Hepatocyte (in vitro differentiated cells): ENCODE measurements around the gene MFF. TPM values are rescaled to one million over a fixed set of nuclear protein-coding genes. Genes with fewer than 3 reads are reported as not detected.
A peak's percentile ranks its signal among the peaks of the same experiment; 100 is the strongest.

Experiments
- DNase-seq: peaks from one replicate; pipeline ENCODE4 v3.0.0-alpha.2; 2016; ENCODE audit warnings: low spot score
- H2AFZ ChIP-seq: fragments of 200-600 bp; sonication (generic); 2 replicates; pipeline ENCODE4 v1.6.0; 2016; ENCODE audit warnings: antibody characterized with exemption, mild to moderate bottlenecking
- H3K27ac ChIP-seq: fragments of 200-600 bp; sonication (generic); 2 replicates; pipeline ENCODE4 v1.5.1; 2016; ENCODE audit warnings: mild to moderate bottlenecking
- H3K27me3 ChIP-seq: fragments of 200-600 bp; sonication (generic); 2 replicates; pipeline ENCODE4 v1.6.1; 2016
- H3K36me3 ChIP-seq: fragments of 200-600 bp; sonication (generic); replicated peaks from 2 replicates; pipeline ENCODE4 v1.5.1; 2016; ENCODE audit warnings: low read depth; ENCODE audit not compliant: insufficient read depth
- H3K4me1 ChIP-seq: fragments of 200-600 bp; sonication (generic); 2 replicates; pipeline ENCODE4 v1.5.1; 2016; ENCODE audit warnings: mild to moderate bottlenecking, moderate library complexity; ENCODE audit not compliant: insufficient read depth
- H3K4me2 ChIP-seq: fragments of 200-600 bp; sonication (generic); 2 replicates; pipeline ENCODE4 v1.6.0; 2016
- H3K4me3 ChIP-seq: fragments of 200-600 bp; sonication (generic); 2 replicates; pipeline ENCODE4 v1.5.1; 2016; ENCODE audit warnings: mild to moderate bottlenecking
- H3K79me2 ChIP-seq: fragments of 200-600 bp; sonication (generic); 2 replicates; pipeline ENCODE4 v1.6.0; 2017; ENCODE audit warnings: mild to moderate bottlenecking
- H3K9me2 ChIP-seq: fragments of 200-600 bp; sonication (generic); replicated peaks from 2 replicates; pipeline ENCODE4 v1.6.0; 2017; ENCODE audit warnings: mild to moderate bottlenecking; ENCODE audit not compliant: insufficient read depth
- H3K9me3 ChIP-seq: fragments of 200-600 bp; sonication (generic); 2 replicates; pipeline ENCODE4 v1.5.1; 2016; ENCODE audit warnings: low read depth, mild to moderate bottlenecking
- H4K20me1 ChIP-seq: fragments of 200-600 bp; sonication (generic); 2 replicates; pipeline ENCODE4 v1.6.0; 2016; ENCODE audit warnings: mild to moderate bottlenecking; ENCODE audit not compliant: insufficient read depth, poor library complexity, severe bottlenecking
- CTCF ChIP-seq: fragments of 200-600 bp; sonication (generic); IDR thresholded peaks from 2 replicates; pipeline ENCODE4 v1.5.1; 2016; ENCODE audit warnings: antibody characterized with exemption, mild to moderate bottlenecking; ENCODE audit not compliant: poor library complexity
- EZH2 ChIP-seq: fragments of 200-600 bp; sonication (generic); IDR thresholded peaks from 2 replicates; pipeline ENCODE4 v1.6.1; 2016; ENCODE audit warnings: antibody characterized with exemption, mild to moderate bottlenecking, borderline replicate concordance
- EZH2phosphoT487 ChIP-seq: fragments of 200-600 bp; sonication (generic); IDR thresholded peaks from one replicate; pipeline ENCODE4 v1.6.1; 2018; ENCODE audit warnings: antibody characterized with exemption, mild to moderate bottlenecking, low read depth, moderate library complexity; ENCODE audit not compliant: unreplicated experiment, severe bottlenecking
- WGBS: methylation state at CpG from one replicate; pipeline ENCODE4 v1.1.6; 2016; ENCODE audit warnings: low lambda C conversion rate; ENCODE audit errors: missing lambda C conversion rate; 5-methylcytosine and 5-hydroxymethylcytosine counted together
- polyA plus RNA-seq: library from polyadenylated mRNA; unstranded; fragments of >200 nt; fragmentation: Nextera tagmentation; extraction: Ambion mirVana; gene quantifications from 2 replicates; pipeline ENCODE4 v1.2.1, GENCODE V29; 2016
- total RNA-seq: library from RNA; depleted of rRNA; stranded (reverse); fragments of >200 nt; gene quantifications from 2 replicates; pipeline ENCODE4 v1.2.3, GENCODE V29; 2014

The MFF gene
- total and polyA plus RNA-seq, 2 experiments from 2014 or later: 111 to 125 TPM

GRCh38 chr2:227404585-227405271 is 79.7 kb downstream of the MFF start:
- Histone ChIP-seq H4K20me1 (no peaks in the 10 kb centered on the region), H3K4me3 (no peak overlapping the region), H3K9me3 (no peaks in the 10 kb centered on the region), H3K27ac (no peak overlapping the region), H3K79me2 (no peaks in the 10 kb centered on the region), H3K9me2 (no peaks in the 10 kb centered on the region), H3K27me3 (no peaks in the 10 kb centered on the region), H3K4me2 (no peak overlapping the region), H2AFZ (no peak overlapping the region), H3K36me3 (no peaks in the 10 kb centered on the region), H3K4me1 (peaks cover 17% of the 10 kb centered on the region)
- DNase-seq: no peak
- TF ChIP-seq EZH2: no peak
- 89% methylated on average over 4 of the region's 4 CpGs for WGBS

DNA sequence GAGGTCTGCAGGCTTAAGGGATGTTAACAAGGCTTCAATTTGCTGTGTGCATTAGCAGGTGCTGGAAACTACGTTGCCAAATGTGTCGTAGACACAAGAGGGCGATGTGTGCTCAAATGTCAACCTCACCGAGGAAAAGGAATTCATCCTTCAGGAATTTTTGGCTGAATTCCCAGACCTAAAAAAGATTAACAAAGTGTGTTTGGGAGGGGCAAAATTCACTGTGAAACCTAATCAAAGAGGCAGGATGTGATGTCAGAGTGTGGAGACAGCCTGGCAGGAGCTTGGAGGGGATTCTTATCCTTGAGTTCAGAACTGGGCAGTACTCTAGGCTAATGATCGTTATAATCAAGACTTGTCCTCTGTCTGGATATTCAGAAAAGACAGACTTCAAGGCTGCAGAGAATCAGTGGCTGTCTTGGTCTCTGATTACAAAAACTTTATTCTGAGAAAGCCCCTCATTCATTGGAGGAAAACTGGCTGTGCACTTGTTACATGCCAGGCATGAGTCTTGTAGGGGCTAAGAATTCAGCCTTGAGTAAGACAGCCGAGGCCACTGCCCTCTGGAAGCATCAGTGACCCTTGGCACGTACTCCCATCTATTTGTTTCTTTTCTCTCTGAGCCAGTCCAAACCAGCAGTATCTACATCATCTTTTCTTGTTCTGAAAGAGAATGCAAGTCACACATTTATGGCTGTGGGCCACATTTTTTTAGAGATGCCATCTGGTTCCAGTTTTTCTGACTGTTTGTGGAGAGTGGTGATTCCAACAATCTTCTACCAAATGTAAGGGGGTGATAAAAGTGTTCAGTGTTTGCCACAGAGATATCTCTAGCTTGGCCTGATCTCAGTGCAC is 81.4 kb downstream of the MFF start:
- Histone ChIP-seq H3K27ac (peak overlapping the region; percentile 89), H3K4me1 (peaks cover 12% of the 10 kb centered on the region), H3K4me2 (peak overlapping the region; percentile 56), H3K79me2 (no peaks in the 10 kb centered on the region), H3K36me3 (no peaks in the 10 kb centered on the region), H3K9me3 (no peaks in the 10 kb centered on the region), H3K27me3 (no peaks in the 10 kb centered on the region), H3K9me2 (no peaks in the 10 kb centered on the region), H4K20me1 (no peaks in the 10 kb centered on the region), H3K4me3 (no peak overlapping the region), H2AFZ (no peak overlapping the region)
- TF ChIP-seq CTCF (peak; percentile 83), EZH2phosphoT487 (no peak)
- WGBS: 18% methylated on average over 7 of the region's 7 CpGs
- peak; percentile 93 for DNase-seq

Other genes starting within 250 kb of the MFF start
- gene COL4A4, start 161.0 kb upstream of the MFF start, total RNA-seq: 1.7 and 3.0 TPM in 2 replicates
- gene COL4A4, start 161.0 kb upstream of the MFF start, polyA plus RNA-seq: 0.47 and 0.79 TPM in 2 replicates
- gene COL4A3, start 160.6 kb upstream of the MFF start, total RNA-seq: 0.50 and 0.72 TPM in 2 replicates
- 1.6 TPM in 1 of 2 replicates, not detected in the other for gene COL4A3, start 160.6 kb upstream of the MFF start, polyA plus RNA-seq
- gene TM4SF20, start 54.1 kb downstream of the MFF start, total RNA-seq: 44.6 and 46.6 TPM in 2 replicates
- 9.3 and 14.2 TPM in 2 replicates for gene TM4SF20, start 54.1 kb downstream of the MFF start, polyA plus RNA-seq
- not detected in 2 replicates for gene SCYGR1, start 62.7 kb downstream of the MFF start, total RNA-seq
- gene SCYGR1, start 62.7 kb downstream of the MFF start, polyA plus RNA-seq: not detected in 2 replicates
- 86.4 and 91.6 TPM in 2 replicates for gene AGFG1, start 146.9 kb downstream of the MFF start, total RNA-seq
- 54.4 and 62.4 TPM in 2 replicates for gene AGFG1, start 146.9 kb downstream of the MFF start, polyA plus RNA-seq